WERI-Rb-1 (cell line): ENCODE results near the gene HIF1AN.

Experiments used
- DNase-seq: peaks from one replicate; pipeline ENCODE4 v3.0.0-alpha.2; 2020
- H3K27ac ChIP-seq: fragments of 250-450 bp; sonication (Bioruptor Pico); 2 replicates; pipeline ENCODE4 v1.5.1; 2020; ENCODE audit warnings: mild to moderate bottlenecking, moderate library complexity
- H3K27me3 ChIP-seq: fragments of 250-450 bp; sonication (Bioruptor Pico); 2 replicates; pipeline ENCODE4 v1.5.1; 2021; ENCODE audit warnings: mild to moderate bottlenecking, low read depth, moderate library complexity; ENCODE audit not compliant: insufficient read depth, severe bottlenecking
- H3K36me3 ChIP-seq: fragments of 250-450 bp; sonication (Bioruptor Pico); 2 replicates; pipeline ENCODE4 v1.5.1; 2020; ENCODE audit warnings: mild to moderate bottlenecking, moderate library complexity
- H3K4me3 ChIP-seq: 2 replicates; pipeline ENCODE4 v1.5.1; 2011; ENCODE audit warnings: low read depth, mild to moderate bottlenecking, control low read depth, low read length
- H3K9me3 ChIP-seq: fragments of 250-450 bp; sonication (Bioruptor Pico); 2 replicates; pipeline ENCODE4 v1.5.1; 2021; ENCODE audit warnings: mild to moderate bottlenecking, moderate library complexity; ENCODE audit not compliant: severe bottlenecking
- TF ChIP-seq, protein P1 (sequence below): IDR thresholded peaks from 2 replicates; pipeline ENCODE4 v1.5.1; 2011; ENCODE audit warnings: low read depth, mild to moderate bottlenecking, control low read depth, inconsistent platforms, low read length

HIF1AN gene

DNA sequence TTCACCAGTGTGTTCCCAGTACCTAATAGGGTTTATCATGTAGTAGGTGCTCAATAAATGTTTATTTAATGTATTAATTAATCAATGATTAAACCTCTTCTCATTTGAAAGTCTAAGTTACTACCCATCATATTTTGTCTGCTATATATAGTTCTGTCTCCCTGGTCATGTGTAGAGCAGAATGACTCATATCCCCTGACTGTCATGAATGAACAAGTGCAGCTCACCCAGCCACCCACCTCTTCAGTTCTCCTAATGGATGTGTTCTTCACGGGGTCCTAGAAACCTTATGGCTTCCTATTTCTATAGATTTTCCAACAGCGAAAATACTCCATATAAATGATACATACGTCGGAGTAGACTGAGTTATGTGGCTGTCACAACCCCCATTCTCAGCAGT lies 64.5 kb downstream of the HIF1AN start:
- Histone ChIP-seq H3K27me3 (peaks cover 79% of the 10 kb centered on the region), H3K36me3 (no peaks in the 10 kb centered on the region), H3K9me3 (peaks cover 5% of the 10 kb centered on the region), H3K27ac (no peak overlapping the region), H3K4me3 (no peak overlapping the region)
- DNase-seq: no peak
- TF ChIP-seq, protein P1, sequence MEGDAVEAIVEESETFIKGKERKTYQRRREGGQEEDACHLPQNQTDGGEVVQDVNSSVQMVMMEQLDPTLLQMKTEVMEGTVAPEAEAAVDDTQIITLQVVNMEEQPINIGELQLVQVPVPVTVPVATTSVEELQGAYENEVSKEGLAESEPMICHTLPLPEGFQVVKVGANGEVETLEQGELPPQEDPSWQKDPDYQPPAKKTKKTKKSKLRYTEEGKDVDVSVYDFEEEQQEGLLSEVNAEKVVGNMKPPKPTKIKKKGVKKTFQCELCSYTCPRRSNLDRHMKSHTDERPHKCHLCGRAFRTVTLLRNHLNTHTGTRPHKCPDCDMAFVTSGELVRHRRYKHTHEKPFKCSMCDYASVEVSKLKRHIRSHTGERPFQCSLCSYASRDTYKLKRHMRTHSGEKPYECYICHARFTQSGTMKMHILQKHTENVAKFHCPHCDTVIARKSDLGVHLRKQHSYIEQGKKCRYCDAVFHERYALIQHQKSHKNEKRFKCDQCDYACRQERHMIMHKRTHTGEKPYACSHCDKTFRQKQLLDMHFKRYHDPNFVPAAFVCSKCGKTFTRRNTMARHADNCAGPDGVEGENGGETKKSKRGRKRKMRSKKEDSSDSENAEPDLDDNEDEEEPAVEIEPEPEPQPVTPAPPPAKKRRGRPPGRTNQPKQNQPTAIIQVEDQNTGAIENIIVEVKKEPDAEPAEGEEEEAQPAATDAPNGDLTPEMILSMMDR: no peak

DNA sequence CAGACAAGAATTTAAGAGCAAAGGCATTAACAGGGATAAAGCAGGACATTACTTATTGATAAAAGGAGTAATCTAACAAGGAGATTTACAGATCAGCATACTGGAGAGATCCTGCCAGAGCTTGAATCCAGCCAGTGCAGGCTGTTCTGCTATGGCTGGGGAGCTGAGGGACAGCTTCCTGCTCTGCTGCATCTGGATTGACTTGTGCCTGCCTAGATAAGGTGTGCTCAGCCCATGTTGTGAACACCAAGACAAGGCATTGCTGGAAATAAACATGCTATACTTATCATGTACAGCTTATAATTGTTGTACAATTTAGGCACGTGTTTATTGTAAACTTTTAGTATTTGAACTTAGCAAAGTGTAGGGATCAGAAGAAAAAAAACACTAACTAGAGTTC lies 71.7 kb downstream of the HIF1AN start:
- Histone ChIP-seq H3K36me3 (no peaks in the 10 kb centered on the region), H3K4me3 (no peak overlapping the region), H3K9me3 (peaks cover 10% of the 10 kb centered on the region), H3K27me3 (peaks cover 83% of the 10 kb centered on the region), H3K27ac (no peak overlapping the region)
- TF ChIP-seq, protein P1: no peak
- DNase-seq: no peak
